Iris pigment epithelial cell (primary cell): ENCODE results near the gene RIN3.
"Not testable (repeated sequence)": the region's sequence is repeated elsewhere in the genome, so short reads cannot be mapped to it uniquely, and the experiment has no call there.

Experiments used
- DNase-seq: peaks from one replicate; pipeline ENCODE4 v3.0.0-alpha.2; 2011; ENCODE audit warnings: low read depth

RIN3 gene

GRCh38 chr14:92630367-92630766, 116.8 kb downstream of the RIN3 start:
- DNase-seq = no peak

GRCh38 chr14:92631098-92631497, 117.5 kb downstream of the RIN3 start:
- no peak for DNase-seq

GRCh38 chr14:92632546-92633273, 119.1 kb downstream of the RIN3 start:
- DNase-seq = no peak

- DNase-seq = no peak
Measured at GRCh38 chr14:92633274-92633616, 119.7 kb downstream of the RIN3 start.

- DNase-seq = peak; percentile 55
Measured at GRCh38 chr14:92633724-92634123, 120.1 kb downstream of the RIN3 start.

- DNase-seq = no peak
Measured at GRCh38 chr14:92635031-92635430, 121.5 kb downstream of the RIN3 start.

- no peak for DNase-seq
Measured at GRCh38 chr14:92635896-92636295, 122.3 kb downstream of the RIN3 start.

GRCh38 chr14:92637228-92637627, 123.6 kb downstream of the RIN3 start:
- peak; percentile 39 for DNase-seq

- DNase-seq = no peak
Measured at GRCh38 chr14:92637864-92638263, 124.3 kb downstream of the RIN3 start.

GRCh38 chr14:92638266-92638665, 124.7 kb downstream of the RIN3 start:
- DNase-seq = no peak

- no peak for DNase-seq
Measured at GRCh38 chr14:92638904-92639303, 125.3 kb downstream of the RIN3 start.

GRCh38 chr14:92639472-92640117, 126.0 kb downstream of the RIN3 start:
- not testable (repeated sequence) for DNase-seq

GRCh38 chr14:92641306-92641705, 127.7 kb downstream of the RIN3 start:
- no peak for DNase-seq

- peak; percentile 59 for DNase-seq
Measured at GRCh38 chr14:92644171-92644969, 130.8 kb downstream of the RIN3 start.

GRCh38 chr14:92644970-92645515, 131.5 kb downstream of the RIN3 start:
- DNase-seq = no peak

- DNase-seq = peak; percentile 91
Measured at GRCh38 chr14:92645841-92646478, 132.4 kb downstream of the RIN3 start.

GRCh38 chr14:92646952-92647796, 133.6 kb downstream of the RIN3 start:
- peak; percentile 93 for DNase-seq

- peak; percentile 42 for DNase-seq
Measured at GRCh38 chr14:92647797-92648279, 134.3 kb downstream of the RIN3 start.

- no peak for DNase-seq
Measured at GRCh38 chr14:92649066-92649465, 135.5 kb downstream of the RIN3 start.

- peak; percentile 97 for DNase-seq
Measured at GRCh38 chr14:92649934-92650545, 136.5 kb downstream of the RIN3 start.
